SW 1271 (cell line): ENCODE measurements around the gene DHRS4L2.
A peak's percentile ranks its signal among the peaks of the same experiment; 100 is the strongest.
"Not testable (repeated sequence)": the region's sequence is repeated elsewhere in the genome, so short reads cannot be mapped to it uniquely, and the experiment has no call there.

Experiments used
- DNase-seq, 2 experiments: peaks; one replicate each; lab custom pipeline; 2025; lab: John Stamatoyannopoulos, UW

The DHRS4L2 gene

GRCh38 chr14:23973178-23973577, 15.6 kb upstream of the DHRS4L2 start:
- DNase-seq = not testable (repeated sequence)

DNA sequence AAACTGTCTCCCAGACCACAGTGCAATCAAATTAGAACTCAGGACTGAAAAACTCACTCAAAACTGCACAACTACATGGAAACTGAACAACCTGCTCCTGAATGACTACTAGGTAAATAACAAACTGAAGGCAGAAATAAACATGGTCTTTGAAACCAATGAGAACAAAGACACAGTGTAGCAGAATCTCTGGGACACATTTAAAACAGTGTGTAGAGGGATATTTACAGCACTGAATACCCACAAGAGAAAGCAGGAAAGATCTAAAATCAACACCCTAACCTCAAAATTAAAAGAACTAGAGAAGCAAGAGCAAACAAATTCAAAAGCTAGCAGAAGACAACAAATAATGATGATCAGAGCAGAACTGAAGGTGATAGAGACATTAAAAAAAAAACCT, 14.7 kb upstream of the DHRS4L2 start:
- not testable (repeated sequence) for DNase-seq

DNA sequence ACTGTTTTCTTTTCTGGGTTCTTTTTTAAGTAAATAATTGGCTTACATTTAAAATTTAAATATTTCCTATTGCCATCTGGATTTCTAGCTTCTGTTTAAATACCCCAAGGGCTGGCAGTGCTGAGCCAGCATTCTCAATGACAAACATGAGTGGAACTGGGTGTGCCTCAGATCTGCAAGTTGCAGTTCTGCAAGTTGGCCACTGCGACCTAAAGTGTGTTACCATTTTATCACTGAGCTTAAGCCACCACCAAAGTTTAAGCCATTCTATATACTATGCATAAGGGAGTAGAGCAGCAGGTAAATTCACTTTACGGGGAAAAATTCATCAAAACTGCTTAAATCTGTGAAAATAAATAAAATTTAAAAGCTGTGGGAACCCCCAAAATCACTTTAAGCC, 11.5 kb upstream of the DHRS4L2 start:
- DNase-seq = not testable (repeated sequence)

DNA sequence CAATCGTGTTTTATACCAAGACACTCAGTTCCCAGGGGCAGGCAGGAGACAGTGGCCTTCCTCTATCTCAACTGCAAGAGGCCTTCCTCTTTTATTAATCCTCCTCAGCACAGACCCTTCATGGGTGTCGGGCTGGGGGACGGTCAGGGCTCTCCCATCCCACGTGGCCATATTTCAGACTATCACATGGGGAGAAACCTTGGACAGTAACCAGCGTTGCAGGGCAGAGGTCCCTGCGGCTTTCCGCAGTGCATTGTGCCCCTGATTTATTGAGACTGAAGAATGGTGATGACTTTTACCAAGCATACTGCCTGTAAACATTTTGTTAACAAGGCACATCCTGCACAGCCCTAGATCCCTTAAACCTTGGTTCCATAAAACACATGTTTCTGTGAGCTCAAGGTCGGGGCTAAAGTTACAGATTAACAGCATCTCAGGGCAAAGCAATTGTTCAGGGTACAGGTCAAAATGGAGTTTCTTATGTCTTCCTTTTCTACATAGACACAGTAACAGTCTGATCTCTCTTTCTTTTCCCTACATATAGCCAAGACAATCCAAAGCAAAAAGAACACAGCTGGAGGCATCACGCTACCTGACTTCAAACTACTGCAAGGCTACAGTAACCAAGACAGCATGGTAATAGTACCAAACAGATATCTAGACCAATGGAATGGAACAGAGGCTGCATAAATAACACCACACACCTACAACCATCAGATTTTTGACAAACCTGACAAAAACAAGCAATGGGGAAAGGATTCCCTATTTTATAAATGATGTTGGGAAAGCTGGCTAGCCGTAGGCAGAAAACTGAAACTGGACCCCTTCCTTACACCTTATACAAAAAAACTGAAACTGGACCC, 6.5 kb upstream of the DHRS4L2 start:
- DNase-seq = not testable (repeated sequence)

GRCh38 chr14:23984891-23985602, 3.7 kb upstream of the DHRS4L2 start:
- DNase-seq = no peak

GRCh38 chr14:23988223-23988606, 514 bp upstream of the DHRS4L2 start:
- DNase-seq = not testable (repeated sequence)

DNA sequence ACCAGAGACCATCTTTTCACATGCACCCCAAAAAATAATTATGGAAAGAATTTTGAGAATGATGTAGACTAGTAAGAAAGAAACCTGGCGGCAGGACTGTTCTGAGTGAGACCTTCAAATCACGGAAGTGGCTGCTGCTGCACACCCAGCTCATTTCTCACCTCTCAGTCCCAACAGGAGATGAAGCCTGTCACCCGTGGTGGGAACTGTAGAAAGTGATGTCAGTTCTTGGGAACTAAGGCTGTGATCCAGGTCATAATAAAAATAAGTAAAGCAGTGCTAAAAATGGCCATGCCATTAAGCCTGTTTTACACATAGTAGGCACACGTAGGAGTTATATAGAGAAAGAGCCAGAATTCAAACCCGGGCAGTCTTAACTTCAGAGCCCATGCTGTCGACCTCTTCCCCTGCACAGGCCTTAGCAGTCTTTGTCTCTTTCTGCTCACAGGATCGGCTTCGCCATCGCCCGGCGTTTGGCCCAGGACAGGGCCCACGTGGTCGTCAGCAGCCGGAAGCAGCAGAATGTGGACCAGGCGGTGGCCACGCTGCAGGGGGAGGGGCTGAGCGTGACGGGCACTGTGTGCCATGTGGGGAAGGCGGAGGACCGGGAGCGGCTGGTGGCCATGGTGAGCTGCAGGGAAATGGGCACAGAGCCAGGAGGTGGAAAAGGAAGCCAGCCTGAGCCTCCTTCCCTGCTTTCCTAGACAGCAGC, 1.2 kb downstream of the DHRS4L2 start:
- DNase-seq = not testable (repeated sequence)

DNA sequence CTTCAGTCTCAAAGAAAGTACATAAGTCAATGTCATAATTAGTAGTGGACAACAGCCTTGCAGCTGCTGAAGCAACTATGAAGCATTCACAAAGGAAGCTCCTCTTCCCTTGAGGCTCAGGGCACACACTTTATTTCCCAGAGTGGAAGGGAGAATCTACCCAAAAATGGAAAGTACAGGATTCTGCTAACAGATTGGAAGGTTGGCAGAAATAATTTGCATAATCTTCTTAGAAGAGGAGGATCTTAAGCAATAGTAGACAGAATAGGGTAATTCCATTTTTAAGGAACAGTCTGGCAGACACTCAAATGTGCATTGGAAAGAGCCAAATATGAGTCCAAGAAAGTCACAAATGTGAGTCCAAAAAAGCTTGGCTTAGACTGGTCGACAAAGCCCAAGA, 2.2 kb downstream of the DHRS4L2 start:
- DNase-seq = not testable (repeated sequence)

- DNase-seq = not testable (repeated sequence)
These were observed 4.3 kb downstream of the DHRS4L2 start for GRCh38 chr14:23993042-23993441.

- DNase-seq = not testable (repeated sequence)
These were observed 7.3 kb downstream of the DHRS4L2 start for GRCh38 chr14:23996009-23996408.

DNA sequence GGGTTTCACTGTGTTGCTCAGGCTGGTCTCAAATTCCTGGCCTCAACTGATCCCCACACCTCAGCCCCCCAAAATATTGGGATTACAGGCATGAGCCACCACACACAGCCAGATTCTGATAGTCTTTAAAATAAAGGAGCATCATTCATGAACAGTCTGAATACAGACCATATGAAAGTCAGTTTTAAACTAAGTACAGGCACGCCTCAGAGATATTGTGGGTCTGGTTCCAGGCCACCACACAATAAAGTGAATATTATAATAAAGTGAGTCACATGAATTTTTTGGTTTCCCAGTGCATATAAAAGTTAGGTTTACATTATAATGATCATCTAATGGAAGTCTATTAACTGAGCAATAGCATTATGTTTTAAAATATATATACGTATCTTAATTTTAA, 8.1 kb downstream of the DHRS4L2 start:
- not testable (repeated sequence) for DNase-seq

DNA sequence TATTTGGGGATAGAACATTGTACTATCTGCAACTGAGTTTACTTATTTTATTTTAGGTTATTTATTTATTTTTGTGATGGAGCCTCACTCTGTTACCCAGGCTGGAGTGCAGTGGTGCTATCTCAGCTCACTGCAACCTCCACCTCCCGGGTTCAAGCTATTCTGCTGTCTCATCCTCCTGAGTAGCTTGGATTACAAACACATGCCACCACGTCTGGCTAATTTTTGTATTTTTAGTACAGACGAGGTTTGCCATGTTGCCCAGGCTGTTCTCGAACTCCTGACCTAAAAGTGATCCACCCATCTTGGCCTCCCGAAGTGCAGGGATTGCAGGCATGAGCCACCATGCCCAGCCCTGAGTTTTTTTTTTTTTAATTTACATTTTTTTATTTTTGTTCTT, 10.9 kb downstream of the DHRS4L2 start:
- not testable (repeated sequence) for DNase-seq

GRCh38 chr14:24001078-24001477, 12.3 kb downstream of the DHRS4L2 start:
- not testable (repeated sequence) for DNase-seq

GRCh38 chr14:24001679-24002078, 12.9 kb downstream of the DHRS4L2 start:
- DNase-seq = not testable (repeated sequence)

DNA sequence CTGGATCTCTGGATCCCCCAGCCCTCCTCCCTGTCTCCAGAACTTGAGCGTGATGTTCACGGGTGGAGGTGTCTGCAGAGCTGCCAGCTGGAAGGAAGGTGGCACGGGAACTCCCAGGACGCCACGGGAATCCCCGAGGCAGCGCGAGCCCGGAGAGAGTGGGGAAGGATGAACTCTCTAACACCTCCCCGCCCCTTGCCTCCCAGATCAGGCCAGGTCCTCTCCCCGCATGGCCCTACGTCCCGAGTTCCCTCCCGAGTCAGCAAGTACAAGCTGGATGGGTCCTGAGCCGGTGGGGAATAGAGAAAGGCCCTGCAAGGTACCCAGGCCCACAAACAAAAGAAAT, 17.7 kb downstream of the DHRS4L2 start:
- not testable (repeated sequence) for DNase-seq

DNA sequence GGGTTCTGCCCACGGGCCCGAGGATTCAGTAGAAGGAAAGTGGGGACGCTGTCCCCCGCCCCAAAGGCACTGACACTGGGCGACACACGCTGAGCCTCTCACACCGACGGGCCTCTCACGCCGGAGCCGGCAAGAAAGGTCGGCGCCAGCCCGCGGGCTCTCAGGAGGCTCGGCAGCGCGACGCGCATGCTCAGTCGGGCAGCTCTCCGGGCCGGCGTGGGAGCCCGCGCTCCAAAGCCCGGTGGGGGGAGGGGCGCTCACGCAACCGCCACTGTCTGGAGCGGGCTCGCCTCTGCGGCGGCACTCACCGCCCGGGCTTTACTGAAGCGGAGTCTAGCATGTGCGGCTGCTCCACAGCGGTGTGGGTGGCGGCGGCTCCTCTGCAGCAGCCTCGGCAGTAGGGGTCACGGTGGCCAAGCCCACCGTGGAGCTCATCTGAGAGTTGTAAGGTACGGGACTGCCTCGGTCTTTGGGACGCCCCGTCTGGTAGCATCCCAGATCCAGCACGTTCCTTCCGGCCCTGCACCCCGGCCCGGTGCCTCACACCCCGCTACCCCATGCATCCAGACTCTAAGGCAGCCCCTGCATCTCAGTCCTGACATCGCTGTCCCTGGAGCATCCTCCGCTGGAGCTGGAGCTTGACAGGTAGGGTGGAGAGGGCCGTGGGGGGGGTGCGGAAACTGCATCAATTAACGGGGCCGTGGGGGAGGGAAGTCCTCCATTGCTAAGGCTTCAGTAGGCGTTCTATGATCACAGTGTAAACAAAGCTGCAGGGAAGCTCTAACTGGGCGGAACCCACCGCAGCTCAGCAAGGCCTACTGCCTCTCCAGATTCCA, 18.3 kb downstream of the DHRS4L2 start:
- not testable (repeated sequence) for DNase-seq

DNA sequence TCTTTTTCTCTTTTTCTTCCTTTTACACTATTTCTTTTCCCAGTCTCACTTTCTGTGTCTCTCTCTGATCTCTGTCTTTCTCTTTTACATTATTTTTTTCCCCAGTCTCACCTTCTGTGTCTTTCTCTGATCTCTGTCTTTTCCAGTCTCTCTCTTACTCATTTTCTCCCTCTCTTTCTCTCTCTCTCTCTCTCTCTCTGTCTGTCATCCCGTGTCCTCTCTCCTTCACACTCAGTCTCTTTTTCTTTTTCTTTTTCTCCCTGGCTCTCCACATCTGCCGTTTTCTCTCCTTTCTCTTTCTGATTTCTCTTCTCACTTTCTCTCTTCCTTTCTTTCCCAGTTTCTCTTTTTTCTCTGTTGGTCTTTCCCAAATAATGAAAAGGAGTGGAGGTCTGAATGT, 22.3 kb downstream of the DHRS4L2 start:
- DNase-seq = no peak

DNA sequence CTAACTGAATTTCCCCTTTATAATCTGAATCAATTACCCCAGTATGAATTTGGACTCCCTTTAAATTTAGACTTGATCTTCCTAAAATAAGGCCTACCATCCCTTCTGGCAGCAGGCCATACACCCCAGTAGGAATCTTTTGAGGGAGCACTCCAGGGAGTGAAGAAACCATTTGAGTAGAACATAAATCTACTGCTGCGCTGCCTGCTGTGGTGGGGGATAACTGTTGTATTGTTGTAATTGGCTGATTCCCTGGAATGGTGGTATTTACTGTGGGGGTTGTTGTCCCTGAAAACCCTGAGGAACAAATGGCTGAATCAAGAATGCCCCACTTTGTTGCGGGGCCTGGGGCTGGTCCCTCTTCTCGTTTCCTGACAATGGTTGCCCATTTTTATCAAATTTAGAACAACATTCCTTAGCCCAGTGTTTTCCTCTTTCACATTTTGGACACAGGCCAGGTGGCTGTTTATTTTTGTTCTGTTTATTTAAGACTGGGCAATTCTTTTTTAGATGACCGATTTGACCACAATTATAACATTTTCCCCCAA, 24.1 kb downstream of the DHRS4L2 start:
- not testable (repeated sequence) for DNase-seq

GRCh38 chr14:24013654-24014514, 25.2 kb downstream of the DHRS4L2 start:
- DNase-seq = peak in 1 of 2 experiments; percentile 71

DNA sequence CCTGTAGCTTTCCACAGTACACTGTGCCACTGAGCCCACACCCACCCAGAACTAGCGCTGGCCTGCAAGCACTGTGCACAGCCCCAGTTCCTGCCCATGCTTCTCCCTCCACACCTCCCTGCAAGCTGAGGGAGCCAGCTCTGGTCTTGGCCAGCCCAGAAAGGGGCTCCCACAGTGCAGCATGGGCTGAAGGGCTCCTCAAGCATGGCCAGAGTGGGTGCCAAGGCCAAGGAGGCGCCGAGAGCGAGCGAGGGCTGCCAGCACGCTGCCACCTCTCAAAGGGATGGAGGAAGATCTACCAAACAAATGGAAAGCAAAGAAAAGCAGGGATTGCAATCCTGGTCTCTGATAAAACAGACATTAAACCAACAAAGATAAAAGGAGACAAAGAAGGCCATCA, 27.0 kb downstream of the DHRS4L2 start:
- not testable (repeated sequence) for DNase-seq
